WERI-Rb-1 (cell line): ENCODE data around the gene RRP1B.

Experiments used
- DNase-seq: peaks from one replicate; pipeline ENCODE4 v3.0.0-alpha.2; 2020
- H3K27ac ChIP-seq: fragments of 250-450 bp; sonication (Bioruptor Pico); 2 replicates; pipeline ENCODE4 v1.5.1; 2020; ENCODE audit warnings: mild to moderate bottlenecking, moderate library complexity
- H3K27me3 ChIP-seq: fragments of 250-450 bp; sonication (Bioruptor Pico); 2 replicates; pipeline ENCODE4 v1.5.1; 2021; ENCODE audit warnings: mild to moderate bottlenecking, low read depth, moderate library complexity; ENCODE audit not compliant: insufficient read depth, severe bottlenecking
- H3K36me3 ChIP-seq: fragments of 250-450 bp; sonication (Bioruptor Pico); 2 replicates; pipeline ENCODE4 v1.5.1; 2020; ENCODE audit warnings: mild to moderate bottlenecking, moderate library complexity
- H3K4me3 ChIP-seq: 2 replicates; pipeline ENCODE4 v1.5.1; 2011; ENCODE audit warnings: low read depth, mild to moderate bottlenecking, control low read depth, low read length
- H3K9me3 ChIP-seq: fragments of 250-450 bp; sonication (Bioruptor Pico); 2 replicates; pipeline ENCODE4 v1.5.1; 2021; ENCODE audit warnings: mild to moderate bottlenecking, moderate library complexity; ENCODE audit not compliant: severe bottlenecking
- TF ChIP-seq, protein P1 (sequence below): IDR thresholded peaks from 2 replicates; pipeline ENCODE4 v1.5.1; 2011; ENCODE audit warnings: low read depth, mild to moderate bottlenecking, control low read depth, inconsistent platforms, low read length

The RRP1B gene

DNA sequence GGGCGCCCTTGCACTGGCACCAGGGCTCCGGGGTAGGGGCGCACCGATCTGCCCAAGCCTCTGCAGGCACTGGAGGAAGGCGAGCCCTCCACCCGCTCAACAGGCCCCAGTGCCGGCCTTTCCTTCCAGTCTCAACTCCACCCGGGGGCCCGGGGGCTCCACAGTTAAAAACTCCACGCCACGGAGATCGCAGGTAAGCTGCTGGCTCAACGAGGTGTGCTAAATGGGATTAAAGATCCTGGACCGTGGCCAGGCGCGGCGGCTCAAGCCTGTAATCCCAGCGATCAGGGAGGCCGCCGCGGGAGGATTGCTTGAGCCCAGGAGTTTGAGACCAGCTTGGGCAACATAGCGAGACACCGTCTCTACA lies 608 bp upstream of the RRP1B start:
- DNase-seq, result peak; percentile 94

DNA sequence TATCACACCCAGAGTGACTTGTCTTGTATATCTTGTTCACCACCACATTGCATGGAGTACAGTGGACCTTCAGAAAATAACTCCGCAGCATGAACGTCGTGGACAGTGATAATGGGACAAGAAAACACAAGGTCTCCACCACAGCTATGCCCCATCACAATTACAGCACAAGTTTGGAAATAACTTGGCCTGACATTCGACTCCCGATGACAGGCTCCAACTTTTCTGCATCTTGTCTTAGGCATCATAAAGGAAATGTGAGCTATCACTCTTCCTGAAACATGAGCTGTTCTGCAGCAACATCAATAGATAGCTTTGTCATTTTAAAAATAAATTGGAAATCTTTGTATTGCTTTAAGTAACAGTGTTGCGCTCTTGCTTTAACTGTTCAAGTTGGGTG lies 2.9 kb downstream of the RRP1B start:
- peaks cover 61% of the 10 kb centered on the region for H3K36me3 ChIP-seq
- DNase-seq, result no peak
- TF ChIP-seq, protein P1, sequence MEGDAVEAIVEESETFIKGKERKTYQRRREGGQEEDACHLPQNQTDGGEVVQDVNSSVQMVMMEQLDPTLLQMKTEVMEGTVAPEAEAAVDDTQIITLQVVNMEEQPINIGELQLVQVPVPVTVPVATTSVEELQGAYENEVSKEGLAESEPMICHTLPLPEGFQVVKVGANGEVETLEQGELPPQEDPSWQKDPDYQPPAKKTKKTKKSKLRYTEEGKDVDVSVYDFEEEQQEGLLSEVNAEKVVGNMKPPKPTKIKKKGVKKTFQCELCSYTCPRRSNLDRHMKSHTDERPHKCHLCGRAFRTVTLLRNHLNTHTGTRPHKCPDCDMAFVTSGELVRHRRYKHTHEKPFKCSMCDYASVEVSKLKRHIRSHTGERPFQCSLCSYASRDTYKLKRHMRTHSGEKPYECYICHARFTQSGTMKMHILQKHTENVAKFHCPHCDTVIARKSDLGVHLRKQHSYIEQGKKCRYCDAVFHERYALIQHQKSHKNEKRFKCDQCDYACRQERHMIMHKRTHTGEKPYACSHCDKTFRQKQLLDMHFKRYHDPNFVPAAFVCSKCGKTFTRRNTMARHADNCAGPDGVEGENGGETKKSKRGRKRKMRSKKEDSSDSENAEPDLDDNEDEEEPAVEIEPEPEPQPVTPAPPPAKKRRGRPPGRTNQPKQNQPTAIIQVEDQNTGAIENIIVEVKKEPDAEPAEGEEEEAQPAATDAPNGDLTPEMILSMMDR, result no peak
- no peaks in the 10 kb centered on the region for H3K27me3 ChIP-seq
- H3K4me3 ChIP-seq, result no peak overlapping the region
- no peaks in the 10 kb centered on the region for H3K9me3 ChIP-seq
- H3K27ac ChIP-seq, result no peak overlapping the region

More for the DNA sequence above, 608 bp upstream of the RRP1B start:
- Histone ChIP-seq H3K27ac (peak overlapping the region; percentile 91), H3K4me3 (peak overlapping the region; percentile 44), H3K36me3 (peaks cover 29% of the 10 kb centered on the region), H3K27me3 (no peaks in the 10 kb centered on the region), H3K9me3 (no peaks in the 10 kb centered on the region)
- TF ChIP-seq, protein P1, result no peak

DNA sequence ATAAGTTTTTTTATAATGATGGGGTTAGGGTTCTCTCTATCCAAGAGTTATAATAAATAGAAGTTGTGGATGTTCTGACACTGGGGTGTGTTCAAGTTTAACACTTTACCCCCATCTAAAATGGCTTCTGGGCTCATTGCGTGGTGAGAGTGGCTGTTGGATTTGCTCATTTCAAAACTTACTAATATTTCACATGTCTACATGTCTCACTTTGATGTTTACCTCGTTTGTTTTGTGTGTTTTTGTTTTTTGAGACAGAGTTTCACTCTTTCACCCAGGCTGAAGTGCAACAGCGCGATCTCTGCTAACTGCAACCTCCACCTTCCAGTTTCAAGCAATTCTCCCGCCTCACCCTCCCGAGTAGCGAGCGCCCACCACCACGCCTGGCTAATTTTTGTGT lies 3.7 kb downstream of the RRP1B start:
- H3K27me3 ChIP-seq, result no peaks in the 10 kb centered on the region
- peaks cover 67% of the 10 kb centered on the region for H3K36me3 ChIP-seq
- TF ChIP-seq, protein P1, result no peak
- no peak overlapping the region for H3K4me3 ChIP-seq
- H3K27ac ChIP-seq, result no peak overlapping the region
- H3K9me3 ChIP-seq, result no peaks in the 10 kb centered on the region
- DNase-seq, result no peak

DNA sequence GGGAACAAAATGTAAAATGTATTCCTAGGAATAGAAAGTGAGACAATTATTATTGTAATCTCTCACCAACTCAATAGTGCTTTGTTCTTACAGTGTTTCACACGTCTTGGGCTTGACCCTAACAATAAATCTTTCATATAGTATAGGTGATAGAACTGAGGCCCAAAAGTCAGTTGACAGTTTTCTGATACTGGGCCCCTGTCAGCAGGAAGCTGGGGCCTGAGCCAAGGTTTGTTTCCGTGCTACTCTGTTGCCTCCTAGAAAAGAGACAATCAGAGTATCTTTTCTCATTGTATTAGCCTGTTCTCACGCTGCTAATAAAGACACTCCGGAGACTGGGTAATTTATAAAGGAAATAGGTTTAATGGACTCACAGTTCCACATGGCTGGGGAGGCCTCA lies 5.0 kb downstream of the RRP1B start:
- Histone ChIP-seq H3K4me3 (no peak overlapping the region), H3K36me3 (peaks cover 72% of the 10 kb centered on the region), H3K9me3 (no peaks in the 10 kb centered on the region), H3K27me3 (no peaks in the 10 kb centered on the region), H3K27ac (no peak overlapping the region)
- no peak for DNase-seq
- TF ChIP-seq, protein P1, result no peak

DNA sequence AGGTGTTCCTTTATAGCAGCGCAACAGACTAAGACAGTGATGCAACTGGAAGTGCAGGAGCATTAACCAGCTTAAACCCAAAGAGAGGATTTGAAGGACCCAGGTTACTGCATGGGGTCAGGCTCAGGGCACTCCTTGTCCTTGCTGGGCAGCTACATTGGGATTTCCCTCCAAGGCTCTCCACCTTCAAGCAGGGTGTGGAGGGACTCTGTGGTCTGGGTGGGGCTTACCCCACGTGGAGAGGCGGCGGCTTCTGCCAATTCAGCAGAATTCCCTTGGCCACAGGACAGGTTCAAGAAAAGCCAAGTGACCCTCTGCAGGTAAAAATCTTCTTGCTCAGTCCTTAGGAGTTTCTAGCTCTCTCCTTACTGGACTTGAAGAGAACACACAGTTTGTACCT lies 6.5 kb downstream of the RRP1B start:
- Histone ChIP-seq H3K27ac (no peak overlapping the region; the same call in 1 of the 2 replicates), H3K27me3 (no peaks in the 10 kb centered on the region), H3K36me3 (peaks cover 87% of the 10 kb centered on the region), H3K9me3 (no peaks in the 10 kb centered on the region), H3K4me3 (no peak overlapping the region)
- TF ChIP-seq, protein P1, result no peak
- DNase-seq, result peak; percentile 62

DNA sequence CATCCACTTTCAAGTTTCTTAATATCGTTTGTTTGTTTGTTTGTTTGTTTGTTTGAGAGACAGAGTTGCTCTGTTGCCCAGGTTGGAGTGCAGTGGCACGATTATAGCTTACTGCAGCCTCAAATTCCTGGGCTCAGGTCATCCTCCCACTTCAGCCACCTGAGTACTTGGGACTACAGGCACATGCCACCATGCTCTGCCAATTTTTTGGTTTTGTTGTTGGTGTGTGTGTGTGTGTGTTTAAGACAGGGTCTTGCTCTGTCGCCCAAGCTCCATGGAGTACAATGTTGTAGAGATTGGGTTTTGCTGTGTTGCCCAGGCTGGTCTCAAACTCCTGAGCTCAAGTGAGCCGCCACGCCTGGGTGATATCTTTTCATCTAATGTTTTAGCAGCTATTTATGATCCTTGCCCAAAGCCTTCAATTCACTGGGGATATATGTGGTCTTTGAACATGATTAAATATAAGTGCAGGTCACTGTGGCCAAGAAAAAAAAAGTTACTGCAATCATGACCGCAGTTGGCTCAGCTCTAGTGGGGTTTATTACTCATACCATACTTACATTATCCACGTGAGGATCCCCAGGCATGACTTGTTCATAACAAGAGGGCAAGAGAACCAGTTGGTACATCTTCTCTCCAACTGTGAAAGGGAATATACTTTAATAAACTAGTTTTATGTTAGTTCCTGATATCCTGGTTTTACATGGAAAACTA lies 8.0 kb downstream of the RRP1B start:
- TF ChIP-seq, protein P1, result no peak
- DNase-seq, result no peak
- H3K36me3 ChIP-seq, result peaks cover 86% of the 10 kb centered on the region

More for the DNA sequence above, 8.0 kb downstream of the RRP1B start:
- no peak overlapping the region for H3K4me3 ChIP-seq
- H3K27ac ChIP-seq, result no peak overlapping the region
- no peaks in the 10 kb centered on the region for H3K27me3 ChIP-seq
- no peaks in the 10 kb centered on the region for H3K9me3 ChIP-seq
